ENCODE results near the gene SH2D4B.

Gene SH2D4B

DNA sequence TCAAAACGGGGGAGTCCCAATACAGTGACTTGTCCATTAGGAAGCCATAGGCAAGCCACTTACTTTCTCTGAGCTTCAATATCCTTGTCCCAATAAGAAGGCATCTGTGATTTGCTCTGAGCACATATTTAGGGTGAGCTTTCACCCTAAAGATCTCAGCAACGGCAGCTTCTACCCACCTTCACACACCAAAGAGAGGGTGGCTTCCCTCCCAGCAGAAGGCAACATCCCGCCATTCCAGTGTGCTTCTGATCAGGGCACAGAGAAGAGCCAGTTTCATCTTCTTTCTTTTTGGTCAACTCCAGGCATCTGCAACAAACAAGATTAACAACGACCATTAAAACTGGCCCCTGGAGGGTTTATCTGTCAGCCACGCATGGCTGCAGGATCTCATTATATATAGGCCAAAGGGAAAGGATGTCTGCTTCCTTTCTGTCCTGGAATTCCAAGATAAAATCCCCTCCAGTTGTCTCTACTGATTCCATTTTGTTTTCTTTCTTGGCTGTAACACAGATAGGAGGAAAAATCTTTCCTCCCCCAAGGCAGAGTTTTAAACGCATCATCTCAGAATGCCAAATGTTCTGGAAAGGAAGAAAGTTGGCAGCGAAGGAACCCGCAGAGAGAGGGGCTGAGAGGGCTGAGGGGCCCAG lies 491 bp upstream of the SH2D4B start:
- no peak overlapping the region for H3K27ac ChIP-seq
- TF ChIP-seq, protein P1, sequence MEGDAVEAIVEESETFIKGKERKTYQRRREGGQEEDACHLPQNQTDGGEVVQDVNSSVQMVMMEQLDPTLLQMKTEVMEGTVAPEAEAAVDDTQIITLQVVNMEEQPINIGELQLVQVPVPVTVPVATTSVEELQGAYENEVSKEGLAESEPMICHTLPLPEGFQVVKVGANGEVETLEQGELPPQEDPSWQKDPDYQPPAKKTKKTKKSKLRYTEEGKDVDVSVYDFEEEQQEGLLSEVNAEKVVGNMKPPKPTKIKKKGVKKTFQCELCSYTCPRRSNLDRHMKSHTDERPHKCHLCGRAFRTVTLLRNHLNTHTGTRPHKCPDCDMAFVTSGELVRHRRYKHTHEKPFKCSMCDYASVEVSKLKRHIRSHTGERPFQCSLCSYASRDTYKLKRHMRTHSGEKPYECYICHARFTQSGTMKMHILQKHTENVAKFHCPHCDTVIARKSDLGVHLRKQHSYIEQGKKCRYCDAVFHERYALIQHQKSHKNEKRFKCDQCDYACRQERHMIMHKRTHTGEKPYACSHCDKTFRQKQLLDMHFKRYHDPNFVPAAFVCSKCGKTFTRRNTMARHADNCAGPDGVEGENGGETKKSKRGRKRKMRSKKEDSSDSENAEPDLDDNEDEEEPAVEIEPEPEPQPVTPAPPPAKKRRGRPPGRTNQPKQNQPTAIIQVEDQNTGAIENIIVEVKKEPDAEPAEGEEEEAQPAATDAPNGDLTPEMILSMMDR (conservative IDR thresholded peaks at IDR 0.05): no peak

DNA sequence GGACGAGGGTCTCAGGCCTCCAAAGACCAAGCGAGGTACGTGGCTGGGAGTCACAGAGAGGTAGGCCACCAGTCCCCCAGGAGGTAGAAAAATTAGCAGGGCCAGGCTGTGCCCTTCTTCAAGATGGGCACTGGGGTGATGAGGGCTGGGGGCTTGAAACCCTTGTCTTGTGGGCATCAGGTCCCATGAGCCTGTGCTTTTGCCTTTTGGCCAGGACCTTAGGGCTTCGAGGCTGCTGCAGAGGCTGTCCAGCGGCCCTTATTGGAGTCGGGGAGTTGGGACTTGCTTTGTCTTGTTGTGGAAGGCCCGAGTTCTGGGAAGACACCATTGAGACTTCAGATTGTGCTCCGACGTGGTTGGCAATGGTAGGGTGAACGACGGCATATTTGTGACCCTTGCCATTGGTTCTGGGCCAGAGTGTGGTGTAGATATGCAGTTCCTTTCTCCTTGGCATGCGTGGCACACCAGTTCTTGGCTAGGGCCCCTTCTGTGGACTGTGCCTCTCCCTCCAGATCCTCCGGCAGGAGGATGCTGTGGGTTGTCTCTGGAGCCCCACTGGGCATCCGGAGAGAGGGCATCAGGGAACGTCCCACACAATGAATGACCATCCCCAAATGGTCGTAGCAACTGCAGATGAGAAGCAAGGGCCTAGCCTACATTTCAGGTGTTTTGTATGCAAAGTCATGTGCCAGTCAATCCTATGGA lies 931 bp downstream of the SH2D4B start:
- H3K27ac ChIP-seq: no peak overlapping the region

DNA sequence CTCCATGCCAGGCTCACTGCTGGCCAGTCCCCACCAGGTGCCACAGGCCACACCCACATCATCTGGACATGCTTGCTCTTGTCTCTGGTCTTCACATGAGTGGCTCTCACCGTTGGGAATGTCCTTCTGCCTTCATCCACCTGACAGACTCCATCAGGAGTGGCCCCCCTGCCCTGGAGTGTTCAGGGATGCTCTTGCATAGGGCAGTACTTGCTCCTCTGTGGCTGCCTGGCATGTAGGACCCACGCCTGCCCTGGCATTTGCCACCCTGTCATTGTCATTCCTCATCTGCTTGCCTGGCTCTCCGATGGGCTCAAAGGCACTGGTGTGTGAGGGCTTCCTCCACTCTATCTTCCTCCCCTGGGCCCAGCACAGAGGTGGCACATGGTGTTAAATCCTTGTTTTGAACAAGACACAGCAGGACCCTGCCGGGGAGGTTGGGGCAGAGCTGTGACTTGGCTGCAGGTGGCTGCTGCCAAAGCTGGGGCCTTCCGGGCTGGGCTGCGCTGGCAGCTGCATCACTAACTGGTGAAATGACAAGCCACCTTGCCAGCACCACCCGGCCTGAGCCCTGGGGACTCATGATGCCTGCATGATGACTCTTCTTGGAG lies 1.8 kb downstream of the SH2D4B start:
- TF ChIP-seq, protein P1 (conservative IDR thresholded peaks at IDR 0.05): no peak
- H3K27ac ChIP-seq: no peak overlapping the region

More for the DNA sequence above, 931 bp downstream of the SH2D4B start:
- TF ChIP-seq, protein P1 (conservative IDR thresholded peaks at IDR 0.05): no peak

DNA sequence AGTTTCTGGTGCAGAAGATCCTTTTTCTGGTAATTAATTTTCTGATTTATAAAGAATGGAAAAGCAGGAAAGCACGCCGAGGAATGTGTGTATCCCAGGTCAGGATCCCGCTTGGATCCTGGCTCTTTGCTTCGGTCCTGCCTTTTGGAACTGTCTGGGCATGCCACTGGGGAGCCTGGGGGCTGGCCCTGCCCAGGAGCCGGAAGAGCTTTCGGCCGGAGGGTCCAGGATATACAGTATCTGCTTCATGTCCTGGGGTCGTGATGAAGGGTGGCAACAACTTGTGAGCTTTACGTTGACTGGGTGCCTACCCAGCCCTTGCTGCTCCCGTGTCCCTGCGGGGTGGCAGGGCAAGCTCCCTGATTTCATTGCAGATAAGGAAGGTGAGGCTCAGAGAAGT lies 2.4 kb downstream of the SH2D4B start:
- no peak overlapping the region for H3K27ac ChIP-seq
- TF ChIP-seq, protein P1 (conservative IDR thresholded peaks at IDR 0.05): no peak

DNA sequence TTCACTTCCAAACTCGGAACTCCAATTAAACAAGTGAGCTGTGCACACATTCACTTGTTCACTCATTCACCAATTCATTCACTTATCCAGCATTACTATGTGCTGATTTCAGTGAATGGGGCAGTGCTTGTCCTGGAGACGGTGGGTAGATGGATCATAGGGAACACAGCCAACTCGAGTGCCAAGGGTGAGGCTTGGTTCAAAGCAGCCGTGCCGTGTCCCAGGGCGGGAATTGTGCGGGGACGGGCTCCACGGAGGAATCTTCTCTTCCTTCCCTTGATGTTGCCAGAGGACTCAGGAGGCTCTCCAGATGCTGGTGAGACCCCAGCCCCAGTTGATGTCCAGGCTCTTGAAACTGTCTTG lies 2.9 kb downstream of the SH2D4B start:
- no peak overlapping the region for H3K27ac ChIP-seq
- TF ChIP-seq, protein P1 (conservative IDR thresholded peaks at IDR 0.05): no peak

DNA sequence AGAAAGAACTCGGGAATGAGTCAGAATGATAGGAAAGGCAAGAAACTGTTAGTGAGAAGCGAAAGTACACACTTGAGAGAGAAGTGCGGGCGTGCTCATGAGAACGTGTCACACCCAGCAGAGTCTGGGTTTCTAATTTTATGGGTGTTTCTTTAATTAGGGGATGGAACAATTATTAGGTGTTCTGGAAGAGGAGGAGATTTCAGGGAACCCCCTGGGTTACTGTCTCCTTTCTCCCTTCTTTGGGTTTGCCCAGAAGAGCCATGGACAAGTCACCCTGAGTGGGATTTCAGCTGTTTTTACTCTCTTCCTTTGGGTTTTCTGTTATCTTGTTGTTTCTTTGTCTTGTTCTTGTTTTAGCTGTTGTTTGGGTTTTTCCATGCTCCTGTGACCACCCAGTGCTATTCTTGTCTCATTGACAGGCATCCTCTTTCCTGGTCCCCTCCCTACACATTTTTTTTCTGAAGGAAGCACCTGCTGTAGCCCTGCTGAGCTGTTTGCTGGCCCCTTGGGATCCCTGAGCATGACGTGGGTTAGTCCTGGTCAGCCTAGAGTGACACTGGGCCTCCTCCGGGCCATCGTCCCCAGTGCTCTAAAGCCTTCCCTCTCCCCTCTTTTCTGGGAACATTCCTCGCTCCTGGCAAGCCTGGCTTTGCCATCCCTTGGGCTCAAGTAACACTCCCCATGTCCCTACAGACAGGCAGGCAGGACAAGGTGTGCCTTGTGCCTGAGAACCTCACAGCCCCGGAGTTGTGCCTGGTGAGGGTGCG lies 3.5 kb downstream of the SH2D4B start:
- TF ChIP-seq, protein P1 (conservative IDR thresholded peaks at IDR 0.05): no peak
- H3K27ac ChIP-seq: no peak overlapping the region

DNA sequence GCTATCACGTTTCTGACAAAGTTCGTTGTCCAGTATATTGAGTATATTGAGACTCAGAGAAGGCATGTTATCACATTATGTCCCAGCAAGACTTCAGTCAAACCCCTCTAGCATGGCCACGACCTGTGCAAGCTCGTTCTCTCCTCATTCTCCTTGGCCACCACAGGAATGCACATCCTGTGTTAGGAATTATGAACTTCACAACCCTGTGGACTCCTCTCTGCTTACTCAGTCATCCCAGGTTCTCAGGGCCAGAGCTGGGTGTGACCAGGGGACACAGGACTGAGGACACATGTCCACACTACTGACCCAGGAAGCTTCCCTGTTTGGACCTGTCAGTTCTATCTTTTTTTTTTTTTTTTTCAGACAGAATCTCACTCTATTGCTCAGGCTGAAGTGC lies 4.4 kb downstream of the SH2D4B start:
- H3K27ac ChIP-seq: no peak overlapping the region
- TF ChIP-seq, protein P1 (conservative IDR thresholded peaks at IDR 0.05): no peak

Data from VCaP (cell line).